ES-I3 (cell line): ENCODE data around the gene TMC5.
"Not testable (repeated sequence)": the region's sequence is repeated elsewhere in the genome, so short reads cannot be mapped to it uniquely, and the experiment has no call there.

Experiments used
- H3K36me3 ChIP-seq: 2 replicates; pipeline ENCODE4 v1.6.1; 2013; ENCODE audit warnings: mild to moderate bottlenecking, low read length, control low read depth, moderate library complexity; ENCODE audit not compliant: insufficient read depth
- H3K4me1 ChIP-seq: 2 replicates; pipeline ENCODE4 v1.6.1; 2013; ENCODE audit warnings: mild to moderate bottlenecking, control low read depth, low read length; ENCODE audit not compliant: insufficient read depth
- H3K9ac ChIP-seq: 2 replicates; pipeline ENCODE4 v1.6.1; 2013; ENCODE audit warnings: low read depth, mild to moderate bottlenecking, low read length, moderate library complexity
- H3K9me3 ChIP-seq: 2 replicates; pipeline ENCODE4 v1.6.1; 2013; ENCODE audit warnings: mild to moderate bottlenecking, low read length, moderate library complexity; ENCODE audit not compliant: control insufficient read depth, insufficient read depth

The TMC5 gene

GRCh38 chr16:19540241-19540970 lies 122.7 kb downstream of the TMC5 start:
- Histone ChIP-seq H3K36me3 (peaks cover 19% of the 10 kb centered on the region), H3K9me3 (no peaks in the 10 kb centered on the region), H3K9ac (no peak overlapping the region), H3K4me1 (no peaks in the 10 kb centered on the region)

DNA sequence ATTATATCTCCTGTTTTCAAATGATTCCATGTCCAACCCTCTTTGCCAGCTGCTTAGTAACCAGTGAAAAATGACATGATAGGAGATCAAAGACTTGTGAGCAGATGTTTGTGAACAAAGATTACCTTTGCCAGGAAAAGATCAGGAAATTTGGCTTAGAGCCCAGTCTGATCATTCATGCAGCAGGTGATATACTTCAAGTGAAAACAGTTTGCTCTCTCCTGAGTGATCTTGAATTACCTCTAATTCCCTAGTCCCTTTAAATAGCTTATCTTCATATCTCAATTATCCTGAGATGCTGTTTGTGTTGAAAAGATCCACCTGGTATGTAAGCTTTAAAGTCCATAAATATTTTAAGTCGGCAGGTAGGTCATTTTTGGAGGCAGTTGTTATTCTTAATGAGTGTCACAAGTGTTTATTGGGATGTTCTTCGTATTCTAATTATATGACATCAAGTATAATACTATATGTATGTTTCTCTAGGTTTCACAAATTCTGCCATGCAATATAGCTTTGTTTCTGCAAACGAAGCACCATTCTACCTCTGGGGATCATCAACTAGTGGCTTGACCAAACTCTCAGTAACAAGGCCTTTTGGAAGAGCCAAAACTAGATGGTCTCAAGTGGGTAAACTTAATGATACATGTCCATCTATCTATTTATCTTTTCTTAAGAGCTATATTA lies 124.6 kb downstream of the TMC5 start:
- Histone ChIP-seq H3K9me3 (no peaks in the 10 kb centered on the region), H3K36me3 (peaks cover 16% of the 10 kb centered on the region; the same call in 1 of the 2 replicates), H3K9ac (no peak overlapping the region), H3K4me1 (no peaks in the 10 kb centered on the region)

GRCh38 chr16:19543278-19543996 lies 125.8 kb downstream of the TMC5 start:
- peaks cover 14% of the 10 kb centered on the region; the same call in 1 of the 2 replicates for H3K36me3 ChIP-seq
- not testable (repeated sequence) for H3K9ac ChIP-seq, H3K4me1 ChIP-seq, H3K9me3 ChIP-seq

DNA sequence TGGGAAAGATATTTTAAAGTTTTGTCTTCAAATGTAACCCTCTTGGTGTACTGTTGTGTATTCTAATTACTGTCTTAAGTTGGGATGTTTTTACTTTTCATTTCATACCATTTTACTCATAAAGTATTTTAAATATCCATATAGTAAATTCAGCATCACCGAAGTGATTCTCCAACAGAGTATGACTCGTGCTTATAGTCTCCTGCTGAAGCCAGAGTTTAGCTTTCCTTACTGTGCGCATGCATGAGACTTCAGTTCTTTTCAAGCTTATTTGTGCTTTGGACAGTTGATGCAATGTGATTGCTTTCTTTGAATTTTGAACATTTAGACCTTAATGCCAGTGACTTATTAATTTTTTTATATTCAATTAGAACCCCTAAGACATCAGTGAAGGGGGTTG lies 130.5 kb downstream of the TMC5 start:
- Histone ChIP-seq H3K9ac (no peak overlapping the region), H3K4me1 (no peaks in the 10 kb centered on the region), H3K9me3 (no peaks in the 10 kb centered on the region), H3K36me3 (peaks cover 3% of the 10 kb centered on the region; the same call in 1 of the 2 replicates)
